ENCODE data around the gene ARHGAP31.

The ARHGAP31 gene

GRCh38 chr3:119293871-119294695 is at the start of gene ARHGAP31:
ARHGAP31 (plus strand) TSS chr3:119294383; CDS start chr3:119294905, 522 bp downstream.
- peak within 1 kb of the TSS; percentile 59 for H3K4me3 ChIP-seq (ENCODE audit: low read depth, low read length)
- DNase-seq (ENCODE audit: low read depth), result peak; percentile 76
- no peak for TF ChIP-seq CTCF (IDR thresholded peaks at IDR 0.05; ENCODE audit: low read depth, low read length)
- TF ChIP-seq, protein P1, sequence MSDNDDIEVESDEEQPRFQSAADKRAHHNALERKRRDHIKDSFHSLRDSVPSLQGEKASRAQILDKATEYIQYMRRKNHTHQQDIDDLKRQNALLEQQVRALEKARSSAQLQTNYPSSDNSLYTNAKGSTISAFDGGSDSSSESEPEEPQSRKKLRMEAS (IDR thresholded peaks at IDR 0.05; ENCODE audit: low read depth, low read length), result no peak
- peak; percentile 9 for TF ChIP-seq POLR2A (IDR thresholded peaks at IDR 0.05; ENCODE audit: extremely low read depth, insufficient read length)
- TF ChIP-seq MYC (IDR thresholded peaks at IDR 0.05; ENCODE audit: low read depth, low read length), result no peak

DNA sequence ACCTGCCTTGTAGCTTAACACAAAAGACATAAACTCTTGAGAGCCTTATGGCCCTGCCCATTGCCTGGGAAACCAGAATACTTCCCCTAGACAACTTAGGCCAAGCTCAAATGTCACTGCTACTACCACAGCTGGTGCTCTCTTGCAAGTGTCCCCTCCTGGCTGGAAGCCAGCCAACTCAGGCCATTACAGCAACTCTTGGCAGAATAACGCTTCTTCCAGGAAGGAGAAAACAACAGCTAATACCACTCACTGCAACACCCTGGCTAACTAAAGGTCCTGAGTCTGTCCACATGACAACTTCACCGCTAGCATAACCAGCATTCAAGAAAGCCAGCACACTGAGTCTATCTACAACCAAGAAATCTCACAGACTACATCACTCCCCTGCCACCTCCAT is 48.4 kb upstream of the ARHGAP31 start:
- TF ChIP-seq CTCF (IDR thresholded peaks at IDR 0.05; ENCODE audit: low read depth, low read length) (no peak), POLR2A (IDR thresholded peaks at IDR 0.05; ENCODE audit: extremely low read depth, insufficient read length) (no peak), MYC (IDR thresholded peaks at IDR 0.05; ENCODE audit: low read depth, low read length) (no peak)
- TF ChIP-seq, protein P1 (IDR thresholded peaks at IDR 0.05; ENCODE audit: low read depth, low read length), result no peak
- no peak for DNase-seq (ENCODE audit: low read depth)
- no peak overlapping the region for H3K4me3 ChIP-seq (ENCODE audit: low read depth, low read length)

GRCh38 chr3:119255214-119255613 is 39.0 kb upstream of the ARHGAP31 start:
- TF ChIP-seq, protein P1 (IDR thresholded peaks at IDR 0.05; ENCODE audit: low read depth, low read length), result no peak
- TF ChIP-seq MYC (IDR thresholded peaks at IDR 0.05; ENCODE audit: low read depth, low read length), result no peak
- no peak for TF ChIP-seq CTCF (IDR thresholded peaks at IDR 0.05; ENCODE audit: low read depth, low read length)
- TF ChIP-seq POLR2A (IDR thresholded peaks at IDR 0.05; ENCODE audit: extremely low read depth, insufficient read length), result no peak
- H3K4me3 ChIP-seq (ENCODE audit: low read depth, low read length), result no peak overlapping the region
- no peak for DNase-seq (ENCODE audit: low read depth)

DNA sequence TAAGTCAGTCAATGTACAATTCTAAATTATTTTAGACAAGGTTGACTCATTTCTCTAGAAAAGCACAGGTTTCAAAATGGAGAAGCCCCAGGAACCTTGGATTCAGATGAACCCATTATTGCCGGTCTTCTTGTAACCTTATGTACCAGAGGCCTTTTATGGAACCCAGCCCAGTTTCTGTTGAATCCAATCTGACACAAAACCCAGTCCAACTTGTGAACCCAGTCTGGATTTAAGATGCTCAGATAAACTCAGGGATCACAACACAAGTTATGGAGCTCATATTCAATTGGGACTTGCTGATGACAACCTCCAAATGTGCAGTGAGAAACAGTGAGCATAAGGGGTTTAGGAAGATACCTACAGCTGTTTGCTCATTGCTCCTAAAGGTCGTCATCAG is 37.1 kb upstream of the ARHGAP31 start:
- DNase-seq (ENCODE audit: low read depth), result no peak
- TF ChIP-seq, protein P1 (IDR thresholded peaks at IDR 0.05; ENCODE audit: low read depth, low read length), result no peak
- TF ChIP-seq MYC (IDR thresholded peaks at IDR 0.05; ENCODE audit: low read depth, low read length) (no peak), CTCF (IDR thresholded peaks at IDR 0.05; ENCODE audit: low read depth, low read length) (no peak), POLR2A (IDR thresholded peaks at IDR 0.05; ENCODE audit: extremely low read depth, insufficient read length) (no peak)
- no peak overlapping the region for H3K4me3 ChIP-seq (ENCODE audit: low read depth, low read length)

- TF ChIP-seq CTCF (IDR thresholded peaks at IDR 0.05; ENCODE audit: low read depth, low read length) (no peak), POLR2A (IDR thresholded peaks at IDR 0.05; ENCODE audit: extremely low read depth, insufficient read length) (no peak), MYC (IDR thresholded peaks at IDR 0.05; ENCODE audit: low read depth, low read length) (no peak)
- TF ChIP-seq, protein P1 (IDR thresholded peaks at IDR 0.05; ENCODE audit: low read depth, low read length), result no peak
- DNase-seq (ENCODE audit: low read depth), result peak; percentile 13
These were observed 36.4 kb upstream of the ARHGAP31 start for GRCh38 chr3:119257654-119258410.

More at GRCh38 chr3:119257654-119258410, 36.4 kb upstream of the ARHGAP31 start:
- H3K4me3 ChIP-seq (ENCODE audit: low read depth, low read length), result no peak overlapping the region
